ENCODE results near the gene SPART. TPM values are rescaled to one million over a fixed set of nuclear protein-coding genes. Genes with fewer than 3 reads are reported as not detected.

SPART gene
- 63.6 and 144 TPM in 2 replicates for total RNA-seq

GRCh38 chr13:36346222-36347083 lies at the start of gene SPART:
SPART (minus strand) TSS chr13:36346394; CDS start chr13:36335830, 10,564 bp downstream.
- peak; percentile 94 for DNase-seq

GRCh38 chr13:36395280-36395679 lies 49.1 kb upstream of the SPART start:
- DNase-seq = peak; percentile 53

GRCh38 chr13:36385489-36385888 lies 39.3 kb upstream of the SPART start:
- DNase-seq = no peak

GRCh38 chr13:36382030-36382429 lies 35.8 kb upstream of the SPART start:
- no peak for DNase-seq

GRCh38 chr13:36377826-36378468 lies 31.8 kb upstream of the SPART start:
- no peak for DNase-seq

- DNase-seq = no peak
Measured at GRCh38 chr13:36374063-36374462, 27.9 kb upstream of the SPART start.

- DNase-seq = no peak
Measured at GRCh38 chr13:36371185-36371584, 25.0 kb upstream of the SPART start.

- no peak for DNase-seq
Measured at GRCh38 chr13:36370108-36370429, 23.9 kb upstream of the SPART start.

- DNase-seq = no peak
Measured at GRCh38 chr13:36369268-36370107, 23.3 kb upstream of the SPART start.

GRCh38 chr13:36366031-36366430 lies 19.8 kb upstream of the SPART start:
- no peak for DNase-seq

GRCh38 chr13:36363366-36363863 lies 17.2 kb upstream of the SPART start:
- no peak for DNase-seq

GRCh38 chr13:36362914-36363313 lies 16.7 kb upstream of the SPART start:
- DNase-seq = no peak

GRCh38 chr13:36362251-36362650 lies 16.1 kb upstream of the SPART start:
- peak; percentile 6 for DNase-seq

- no peak for DNase-seq
Measured at GRCh38 chr13:36360903-36361302, 14.7 kb upstream of the SPART start.

- no peak for DNase-seq
Measured at GRCh38 chr13:36359301-36359950, 13.2 kb upstream of the SPART start.

- no peak for DNase-seq
Measured at GRCh38 chr13:36358175-36358718, 12.1 kb upstream of the SPART start.

- no peak for DNase-seq
Measured at GRCh38 chr13:36357692-36358091, 11.5 kb upstream of the SPART start.

- no peak for DNase-seq
Measured at GRCh38 chr13:36357231-36357630, 11.0 kb upstream of the SPART start.

GRCh38 chr13:36356058-36356457 lies 9.9 kb upstream of the SPART start:
- DNase-seq = no peak

- no peak for DNase-seq
Measured at GRCh38 chr13:36355632-36356031, 9.4 kb upstream of the SPART start.

- no peak for DNase-seq
Measured at GRCh38 chr13:36354842-36355623, 8.8 kb upstream of the SPART start.

Data from dermis blood vessel endothelial cell (primary cell).